H9 (cell line): ENCODE data around the gene RIPPLY3. TPM values are rescaled to one million over a fixed set of nuclear protein-coding genes. Genes with fewer than 3 reads are reported as not detected.
A peak's percentile ranks its signal among the peaks of the same experiment; 100 is the strongest.

Experiments
- DNase-seq: peaks from one replicate; pipeline ENCODE4 v3.0.0-alpha.2; 2017
- H2AFZ ChIP-seq: one replicate; pipeline ENCODE4 v1.6.1; 2013; ENCODE audit warnings: mild to moderate bottlenecking, low read length, control low read depth, moderate library complexity
- H2AK5ac ChIP-seq: 2 replicates; pipeline ENCODE4 v1.6.1; 2013; ENCODE audit warnings: low read length, control low read depth, mixed read lengths; ENCODE audit not compliant: insufficient read length
- H2BK120ac ChIP-seq: one replicate; pipeline ENCODE4 v1.6.1; 2013; ENCODE audit warnings: low read depth, mild to moderate bottlenecking, low read length, control low read depth, inconsistent platforms; ENCODE audit not compliant: poor library complexity, severe bottlenecking
- H2BK12ac ChIP-seq: 2 replicates; pipeline ENCODE4 v1.6.1; 2013; ENCODE audit warnings: low read length, control low read depth, mixed read lengths, low read depth; ENCODE audit not compliant: insufficient read length
- H2BK15ac ChIP-seq: 2 replicates; pipeline ENCODE4 v1.6.1; 2013; ENCODE audit warnings: low read depth, low read length, control low read depth
- H2BK20ac ChIP-seq: one replicate; pipeline ENCODE4 v1.6.1; 2013; ENCODE audit warnings: low read depth, mild to moderate bottlenecking, low read length, control low read depth, inconsistent platforms; ENCODE audit not compliant: poor library complexity, severe bottlenecking
- H2BK5ac ChIP-seq: 2 replicates; pipeline ENCODE4 v1.6.1; 2013; ENCODE audit warnings: low read length, control low read depth, mixed read lengths; ENCODE audit not compliant: insufficient read length
- H3K14ac ChIP-seq: 2 replicates; pipeline ENCODE4 v1.6.1; 2013; ENCODE audit warnings: low read length, control low read depth; ENCODE audit not compliant: insufficient read depth
- H3K18ac ChIP-seq: 2 replicates; pipeline ENCODE4 v1.6.1; 2013; ENCODE audit warnings: low read depth, mild to moderate bottlenecking, mixed read lengths, low read length, control low read depth; ENCODE audit not compliant: insufficient read length
- H3K23ac ChIP-seq: 2 replicates; pipeline ENCODE4 v1.6.1; 2013; ENCODE audit warnings: low read length, control low read depth, mixed read lengths, low read depth; ENCODE audit not compliant: insufficient read length
- H3K23me2 ChIP-seq: 2 replicates; pipeline ENCODE4 v1.6.1; 2013; ENCODE audit warnings: low read depth, mild to moderate bottlenecking, mixed read lengths, low read length, control low read depth; ENCODE audit not compliant: insufficient read length, poor library complexity, severe bottlenecking
- H3K27ac ChIP-seq: 2 replicates; pipeline ENCODE4 v1.5.1; 2013; ENCODE audit warnings: low read length, control low read depth, mixed read lengths, low read depth; ENCODE audit not compliant: insufficient read length
- H3K27me3 ChIP-seq: 2 replicates; pipeline ENCODE4 v1.6.1; 2013; ENCODE audit warnings: low read length, control low read depth, inconsistent platforms; ENCODE audit not compliant: insufficient read depth
- H3K4ac ChIP-seq: 2 replicates; pipeline ENCODE4 v1.6.1; 2013; ENCODE audit warnings: low read depth, mild to moderate bottlenecking, control low read depth, inconsistent platforms, low read length, moderate library complexity
- H3K4me1 ChIP-seq: 2 replicates; pipeline ENCODE4 v1.6.1; 2013; ENCODE audit warnings: low read length, control low read depth, inconsistent platforms; ENCODE audit not compliant: insufficient read depth
- H3K4me2 ChIP-seq: 2 replicates; pipeline ENCODE4 v1.6.1; 2013; ENCODE audit warnings: low read length, control low read depth, mixed read lengths; ENCODE audit not compliant: insufficient read length, insufficient read depth
- H3K56ac ChIP-seq: 2 replicates; pipeline ENCODE4 v1.6.1; 2013; ENCODE audit warnings: low read depth, mild to moderate bottlenecking, mixed read lengths, low read length, control low read depth; ENCODE audit not compliant: insufficient read length
- H3K79me1 ChIP-seq: 2 replicates; pipeline ENCODE4 v1.6.1; 2013; ENCODE audit warnings: low read depth, mild to moderate bottlenecking, moderate library complexity, low read length, control low read depth, inconsistent platforms; ENCODE audit not compliant: insufficient read depth, poor library complexity, severe bottlenecking
- H3K79me2 ChIP-seq: 2 replicates; pipeline ENCODE4 v1.6.1; 2013; ENCODE audit warnings: low read length, control low read depth, inconsistent platforms; ENCODE audit not compliant: insufficient read depth
- H3K9ac ChIP-seq: 2 replicates; pipeline ENCODE4 v1.6.1; 2013; ENCODE audit warnings: low read length, control low read depth, mixed read lengths; ENCODE audit not compliant: insufficient read length; ENCODE audit errors: extremely low read depth
- H3K9me3 ChIP-seq: one replicate; pipeline ENCODE4 v1.6.1; 2013; ENCODE audit warnings: low read depth, low read length, inconsistent platforms; ENCODE audit not compliant: control insufficient read depth
- H3T11ph ChIP-seq: one replicate; pipeline ENCODE4 v1.6.1; 2013; ENCODE audit warnings: mild to moderate bottlenecking, low read length, control low read depth, inconsistent platforms
- H4K20me1 ChIP-seq: one replicate; pipeline ENCODE4 v1.6.1; 2013; ENCODE audit not compliant: control insufficient read depth, insufficient read length, insufficient read depth
- H4K5ac ChIP-seq: 2 replicates; pipeline ENCODE4 v1.6.1; 2013; ENCODE audit warnings: low read depth, mild to moderate bottlenecking, mixed read lengths, low read length, control low read depth; ENCODE audit not compliant: insufficient read length
- H4K8ac ChIP-seq: replicated peaks from 2 replicates; pipeline ENCODE4 v1.6.1; 2013; ENCODE audit warnings: low read length, control low read depth, mixed read lengths, low read depth; ENCODE audit not compliant: insufficient read length
- H4K91ac ChIP-seq: 2 replicates; pipeline ENCODE4 v1.6.1; 2013; ENCODE audit warnings: low read depth, mild to moderate bottlenecking, moderate library complexity, mixed read lengths, low read length, control low read depth; ENCODE audit not compliant: insufficient read length
- H3K27ac Mint-ChIP-seq, 3 experiments: 2 replicates in 2 of 3; 3 replicates in 1 of 3; pipeline ENCODE4 v1.8.0; 2020 to 2021; ENCODE audit warnings: mixed read lengths in 3 of 3, mild to moderate bottlenecking in 1 of 3, moderate library complexity in 1 of 3
- H3K27me3 Mint-ChIP-seq: 2 replicates; pipeline ENCODE4 v1.8.0; 2021; ENCODE audit warnings: low read depth, mild to moderate bottlenecking, moderate library complexity, mixed read lengths
- H3K36me3 Mint-ChIP-seq, 3 experiments: 2 replicates in 2 of 3; 3 replicates in 1 of 3; pipeline ENCODE4 v1.8.0; 2020 to 2021; ENCODE audit warnings: low read depth in 3 of 3, mixed read lengths in 3 of 3; ENCODE audit not compliant: insufficient read depth in 1 of 3
- H3K4me1 Mint-ChIP-seq, 2 experiments: 2 replicates each; pipeline ENCODE4 v1.8.0; 2020; ENCODE audit warnings: mixed read lengths in 2 of 2
- H3K4me3 Mint-ChIP-seq, 2 experiments: 2 replicates in 1 of 2; 3 replicates in 1 of 2; pipeline ENCODE4 v1.8.0; 2020 to 2021; ENCODE audit warnings: mild to moderate bottlenecking in 2 of 2, mixed read lengths in 2 of 2, moderate library complexity in 1 of 2
- H3K9me3 Mint-ChIP-seq, 2 experiments: 2 replicates in 1 of 2; 3 replicates in 1 of 2; pipeline ENCODE4 v1.8.0; 2020; ENCODE audit warnings: mild to moderate bottlenecking in 2 of 2, mixed read lengths in 2 of 2, moderate library complexity in 1 of 2
- CTCF ChIP-seq: fragments of 200-600 bp; sonication (generic); conservative IDR thresholded peaks from 3 replicates; pipeline ENCODE4 v1.8.0; 2021; ENCODE audit warnings: antibody characterized with exemption, mild to moderate bottlenecking
- WGBS: extraction: QIAGEN DNeasy Blood & Tissue Kit; methylation state at CpG from one replicate; pipeline ENCODE4 v1.1.7; 2013; ENCODE audit warnings: missing lambda C conversion rate, low lambda C conversion rate, mixed read lengths; ENCODE audit not compliant: insufficient read length; ENCODE audit errors: extremely low coverage; 5-methylcytosine and 5-hydroxymethylcytosine counted together
- total RNA-seq: library from RNA; stranded (reverse); gene quantifications from 2 replicates; pipeline ENCODE4 v1.2.1, GENCODE V29; 2021

Gene RIPPLY3
- total RNA-seq, 1 experiment from 2014 or later, result 1.9 TPM

GRCh38 chr21:37028570-37028969 is 22.1 kb downstream of the RIPPLY3 start:
- Histone ChIP-seq H3K4me2 (no peak overlapping the region), H2AFZ (no peak overlapping the region), H3K79me1 (no peaks in the 10 kb centered on the region), H3K27ac (no peak overlapping the region), H2BK5ac (peak overlapping the region; percentile 26), H3T11ph (no peak overlapping the region), H4K91ac (no peak overlapping the region), H3K9me3 (no peaks in the 10 kb centered on the region), H3K4ac (no peak overlapping the region), H4K8ac (no peak overlapping the region), H3K9ac (no peak overlapping the region), H3K18ac (no peak overlapping the region), H3K23ac (no peak overlapping the region), H4K5ac (no peak overlapping the region), H2AK5ac (no peak overlapping the region), H3K27me3 (no peaks in the 10 kb centered on the region; the same call in 1 of the 2 replicates), H4K20me1 (no peaks in the 10 kb centered on the region), H3K4me1 (no peaks in the 10 kb centered on the region; the same call in 1 of the 2 replicates), H3K23me2 (no peaks in the 10 kb centered on the region), H2BK120ac (no peak overlapping the region), H3K56ac (no peak overlapping the region), H2BK15ac (no peak overlapping the region), H2BK20ac (no peak overlapping the region), H2BK12ac (no peak overlapping the region), H3K79me2 (no peaks in the 10 kb centered on the region), H3K14ac (no peak overlapping the region)
- no peak for TF ChIP-seq CTCF
- Mint-ChIP-seq H3K36me3 (no peaks in the 10 kb centered on the region), H3K27ac (no peak overlapping the region), H3K27me3 (peaks cover 43% of the 10 kb centered on the region), H3K4me1 (peaks cover 4 to 5% of the 10 kb centered on the region in 2 experiments), H3K9me3 (no peaks in the 10 kb centered on the region), H3K4me3 (no peak overlapping the region)
- WGBS, result no CpG with 5 or more reads among the region's 4 CpGs
- no peak for DNase-seq
